NCI-H526 (cell line): Measurements from ENCODE around the gene RBM33.

Experiments used
- DNase-seq, 2 experiments: peaks; one replicate each; lab custom pipeline; 2025; lab: John Stamatoyannopoulos, UW

Gene RBM33

DNA sequence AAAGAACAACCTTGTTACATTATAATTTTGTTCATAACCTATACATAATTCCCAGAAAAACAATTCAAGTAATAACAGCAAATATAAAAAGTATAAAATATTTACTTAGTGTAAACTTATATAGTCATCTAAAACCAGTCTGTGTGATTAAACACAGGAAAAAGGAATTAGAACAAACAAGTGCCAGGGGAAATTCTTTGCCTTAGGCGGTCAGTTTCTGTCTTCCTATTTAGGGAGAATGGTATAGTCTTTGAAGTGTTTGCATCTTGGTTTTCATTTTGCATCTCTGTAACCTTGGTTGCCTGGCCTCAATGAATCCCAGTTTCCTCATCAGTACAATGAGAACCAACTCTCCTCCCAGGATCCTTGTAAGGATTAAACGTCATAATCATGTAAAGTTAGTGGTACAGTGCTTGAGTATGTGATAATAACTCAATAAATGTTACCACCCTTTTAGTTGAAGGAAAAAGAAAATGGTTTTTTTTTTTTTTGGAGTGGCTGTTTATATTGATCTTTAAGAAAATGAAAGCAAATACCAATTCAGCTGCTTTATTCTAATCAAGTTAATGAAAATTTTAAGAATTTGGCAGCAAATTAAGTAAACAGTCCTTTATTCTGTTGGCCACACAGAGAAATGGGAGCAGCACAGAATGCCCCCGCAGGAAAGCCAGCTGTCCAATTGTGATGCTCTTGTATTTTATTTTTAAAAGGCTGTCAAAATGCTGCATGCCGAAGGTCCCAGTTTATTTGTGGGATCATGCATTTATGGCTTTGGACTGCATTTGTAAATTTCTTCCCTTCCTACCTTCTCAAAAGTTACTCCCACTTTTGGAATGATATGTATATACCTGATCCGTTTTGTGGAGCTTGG lies 106.0 kb downstream of the RBM33 start:
- no peak for DNase-seq

DNA sequence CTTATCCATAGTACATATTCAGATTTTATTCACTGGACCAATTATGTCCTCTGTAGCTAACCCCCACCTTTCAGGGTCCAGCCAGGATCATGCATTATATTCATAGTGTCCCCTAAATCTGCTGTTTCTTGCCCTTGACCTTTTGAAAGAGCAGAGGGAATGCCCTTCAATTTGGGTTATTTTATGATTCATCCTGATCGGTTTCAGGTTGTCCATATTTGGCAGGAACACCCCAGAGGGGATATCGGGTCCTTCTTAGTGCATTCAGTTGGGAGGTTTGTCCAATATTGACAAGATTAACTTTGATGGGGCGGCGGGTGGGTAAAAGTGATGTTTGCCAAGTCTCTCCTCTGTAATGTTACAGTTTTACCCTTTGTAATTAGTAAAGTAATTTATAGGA lies 106.9 kb downstream of the RBM33 start:
- no peak for DNase-seq

DNA sequence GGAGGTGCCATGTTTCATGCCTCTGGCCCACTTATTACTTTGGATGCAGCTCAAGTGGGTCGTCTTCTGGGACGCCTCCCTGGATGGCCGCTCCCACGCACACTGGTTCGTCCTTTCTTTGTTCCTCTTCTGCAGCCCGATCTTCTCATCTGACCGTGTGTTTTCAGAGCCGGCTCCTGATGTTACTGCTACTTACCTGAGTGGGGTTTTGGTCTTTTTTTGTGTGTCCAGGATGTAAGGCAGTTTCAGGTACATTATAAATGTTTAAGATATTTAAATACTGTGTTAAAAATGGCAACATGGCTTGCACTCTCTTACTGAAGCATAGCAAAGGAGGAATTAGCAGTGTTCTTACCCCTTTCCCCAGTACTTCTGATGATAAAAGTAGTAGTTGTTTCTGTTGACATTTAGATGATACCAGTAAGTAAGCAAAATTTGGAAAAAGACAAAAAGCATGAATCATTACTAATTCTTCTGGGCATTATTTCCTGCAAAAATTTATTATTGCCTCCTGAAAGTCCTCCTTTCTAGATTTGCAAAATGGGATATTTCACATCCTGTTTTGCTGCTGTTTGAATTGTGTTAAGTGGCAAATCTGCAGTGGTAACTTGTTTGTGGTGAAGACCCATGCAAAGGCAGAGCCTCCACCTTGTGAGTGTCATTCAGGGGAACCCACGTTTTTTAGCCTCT lies 108.4 kb downstream of the RBM33 start:
- DNase-seq: no peak

DNA sequence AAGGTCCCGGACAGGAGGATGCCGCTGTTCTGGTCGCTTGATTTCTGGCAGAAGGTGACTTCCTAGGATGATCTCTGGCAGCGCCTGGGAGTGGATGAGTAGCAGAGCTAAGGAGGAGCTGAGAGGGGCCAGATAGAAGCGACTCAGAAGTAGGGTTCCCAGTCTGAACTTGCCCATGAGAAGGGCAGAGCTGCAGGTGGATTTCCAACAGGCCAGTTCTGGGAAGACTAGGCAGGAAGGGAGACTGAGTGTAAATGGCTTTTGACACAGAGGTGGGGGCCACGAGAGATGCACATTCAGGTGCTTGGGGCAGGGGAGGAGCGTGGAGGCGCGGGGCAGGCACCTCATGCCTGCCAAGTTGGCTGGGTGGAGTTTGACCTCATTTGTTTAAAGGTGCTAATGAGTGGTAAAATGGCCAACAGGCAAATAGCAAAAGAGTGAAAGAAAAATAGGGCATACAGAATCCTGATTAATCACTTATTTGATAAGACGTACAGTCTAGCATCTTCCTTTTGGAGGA lies 109.0 kb downstream of the RBM33 start:
- peak; percentile 72 to 92 for DNase-seq

DNA sequence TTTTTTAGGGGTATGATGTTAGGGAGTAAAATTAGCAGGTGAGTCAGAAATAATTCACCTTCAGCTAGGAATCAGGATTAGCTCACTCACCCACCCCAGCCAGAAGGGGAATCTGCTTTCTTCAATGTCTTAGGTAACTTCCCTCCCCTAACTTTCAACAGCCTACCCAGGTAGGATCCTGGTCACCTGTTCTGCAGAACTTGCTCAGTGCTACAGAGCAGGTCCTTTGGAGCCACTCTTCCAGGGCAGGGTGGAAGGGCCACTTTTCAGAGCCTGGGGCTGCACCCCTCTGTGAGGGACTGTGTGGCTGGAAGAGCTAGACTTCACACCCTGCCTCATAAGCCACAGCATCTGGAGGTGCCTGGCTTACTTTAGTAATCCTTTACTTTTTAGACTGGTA lies 109.7 kb downstream of the RBM33 start:
- DNase-seq: peak in 1 of 2 experiments; percentile 57

DNA sequence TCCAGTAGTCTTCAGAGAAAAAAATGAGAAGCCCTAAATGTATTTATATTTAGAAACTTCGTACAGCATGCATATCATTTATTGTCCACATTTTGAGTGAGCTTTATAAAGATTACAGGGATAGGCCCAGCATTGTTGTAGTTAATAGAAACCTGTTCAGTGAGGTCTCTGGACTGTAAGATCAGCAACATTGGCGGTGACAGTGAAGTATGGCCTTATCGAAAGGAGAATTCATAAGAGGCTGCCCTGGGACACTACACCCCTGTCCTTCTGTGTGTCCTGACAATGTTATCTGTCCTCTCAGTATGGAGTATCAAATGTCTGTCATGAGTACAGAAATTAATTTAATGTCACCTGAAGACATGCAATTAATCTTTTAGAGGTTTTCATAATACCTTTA lies 110.6 kb downstream of the RBM33 start:
- DNase-seq: peak; percentile 22 to 41

DNA sequence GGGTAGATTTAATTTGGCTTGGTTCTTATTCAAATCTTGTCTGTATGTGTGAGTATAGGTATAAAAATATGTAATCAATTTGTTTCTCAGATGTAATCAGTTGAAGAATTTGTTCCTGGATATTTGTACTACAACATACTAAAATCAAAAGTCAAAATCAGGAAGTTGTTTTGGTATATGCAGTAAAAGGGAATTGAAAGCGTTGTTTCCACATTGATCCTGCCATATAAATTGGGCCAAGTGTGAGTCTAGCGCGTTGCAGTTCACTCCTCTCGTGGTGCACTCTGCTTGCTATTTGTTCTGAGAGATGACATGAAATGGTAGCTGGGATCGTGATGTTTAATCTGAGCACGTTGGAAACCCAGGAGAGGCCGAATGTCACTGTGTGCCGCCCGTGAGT lies 111.9 kb downstream of the RBM33 start:
- no peak for DNase-seq

DNA sequence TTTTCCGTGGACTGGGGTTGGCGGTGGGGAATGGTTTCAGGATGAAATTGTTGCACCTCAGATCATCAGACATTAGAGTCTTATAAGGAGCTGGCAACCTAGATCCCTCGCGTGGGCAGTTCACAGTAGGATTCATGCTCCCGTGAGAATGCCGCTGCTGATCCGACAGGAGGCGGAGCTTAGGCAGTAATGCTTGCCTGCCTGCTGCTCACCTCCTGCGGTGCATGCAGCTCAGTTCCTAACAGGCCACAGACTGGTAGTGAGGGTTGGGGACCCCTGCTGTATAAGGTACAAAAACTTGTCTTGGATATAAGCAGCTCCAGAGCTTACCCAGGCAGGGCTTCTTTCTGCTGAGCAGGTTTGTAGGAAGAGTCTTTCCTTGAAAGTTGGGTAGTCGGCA lies 113.9 kb downstream of the RBM33 start:
- DNase-seq: no peak

DNA sequence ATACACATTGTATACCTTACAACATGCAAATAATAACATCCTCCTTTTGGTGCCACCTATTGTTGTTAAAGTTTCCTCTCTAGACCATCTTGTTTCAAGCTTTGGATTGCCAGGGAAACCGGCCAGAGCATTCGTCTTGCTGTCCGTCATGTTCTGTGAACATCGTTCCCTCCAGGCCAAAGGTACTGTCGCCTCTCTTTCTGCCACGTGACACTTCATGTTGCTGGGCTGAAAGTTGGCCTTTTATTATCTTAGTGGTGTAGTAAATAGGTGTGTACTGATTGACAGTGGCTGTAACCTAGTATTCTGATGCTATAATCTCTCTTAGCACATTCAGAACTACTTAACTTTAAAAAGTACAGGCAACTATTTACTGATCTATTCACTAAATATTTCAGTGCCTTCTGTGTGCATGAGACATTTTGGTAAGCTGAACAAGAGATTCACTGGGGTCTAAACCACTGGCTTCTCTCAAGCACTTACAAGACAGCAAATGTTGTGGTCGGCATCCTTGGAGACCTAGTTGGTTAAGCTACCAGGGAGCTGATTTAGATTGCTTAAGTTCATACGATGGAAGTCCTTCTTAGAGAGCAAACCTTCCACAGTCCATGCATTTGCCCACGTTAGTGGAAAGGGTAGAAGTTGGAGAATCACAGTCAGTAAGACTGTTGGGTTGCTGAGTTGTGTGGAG lies 115.4 kb downstream of the RBM33 start:
- no peak for DNase-seq

DNA sequence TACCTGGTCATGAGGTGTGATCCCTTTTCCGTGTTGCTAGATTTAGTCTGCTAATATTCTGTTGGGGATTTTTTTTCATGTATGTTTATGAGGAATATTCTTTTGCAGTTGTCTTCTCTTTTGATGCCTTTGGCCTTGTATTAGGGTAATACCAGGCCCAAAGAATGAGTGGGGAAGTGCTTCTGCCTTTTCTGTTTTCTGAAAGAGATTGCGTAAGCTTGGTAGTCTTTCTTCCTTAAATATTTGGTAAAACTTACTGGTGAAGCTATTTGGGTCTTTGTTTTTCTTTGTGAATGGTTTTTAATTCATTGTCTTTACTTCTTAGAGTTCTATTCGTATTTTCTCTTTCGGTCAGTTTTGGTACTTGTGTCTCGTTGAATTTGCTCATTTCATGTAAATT lies 116.7 kb downstream of the RBM33 start:
- DNase-seq: no peak

DNA sequence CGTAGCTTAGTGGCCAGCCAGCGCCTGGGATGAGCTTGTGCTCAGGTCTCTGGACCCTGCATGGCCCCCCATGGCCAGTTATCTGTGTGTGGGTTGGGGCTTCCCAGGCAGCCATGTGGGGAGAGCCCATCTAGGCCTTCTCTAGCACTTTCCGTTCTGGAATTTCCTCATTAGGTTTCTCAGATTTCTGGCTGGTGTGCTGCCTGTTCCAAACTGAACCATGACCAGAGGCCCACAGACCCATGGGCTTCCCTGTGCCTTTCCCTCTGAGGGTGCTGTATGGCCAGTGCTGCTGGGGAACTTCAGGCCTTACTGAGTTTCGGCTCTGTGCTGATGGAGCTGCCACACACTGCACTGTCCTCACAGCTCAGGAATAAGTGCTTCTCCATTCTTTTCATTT lies 117.6 kb downstream of the RBM33 start:
- DNase-seq: no peak

DNA sequence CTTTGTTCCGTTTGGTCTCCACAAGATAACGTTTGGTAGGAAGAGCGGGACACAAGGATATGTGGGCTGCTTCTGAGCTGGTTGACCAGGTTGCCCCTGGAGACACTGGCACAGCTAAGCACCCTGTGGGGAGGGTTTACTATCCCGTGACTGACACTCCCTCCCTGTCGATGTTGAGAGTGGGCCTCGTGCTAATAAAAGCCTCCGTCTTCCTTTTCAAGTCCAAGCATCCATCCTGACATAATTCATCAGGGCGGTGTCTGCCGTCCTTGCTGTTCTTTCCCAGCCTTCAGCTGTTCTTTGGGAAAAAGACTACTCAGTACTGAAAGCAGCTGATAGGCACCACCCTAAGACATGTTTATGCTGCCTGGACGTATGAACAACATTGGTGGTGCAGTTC lies 118.2 kb downstream of the RBM33 start:
- no peak for DNase-seq

DNA sequence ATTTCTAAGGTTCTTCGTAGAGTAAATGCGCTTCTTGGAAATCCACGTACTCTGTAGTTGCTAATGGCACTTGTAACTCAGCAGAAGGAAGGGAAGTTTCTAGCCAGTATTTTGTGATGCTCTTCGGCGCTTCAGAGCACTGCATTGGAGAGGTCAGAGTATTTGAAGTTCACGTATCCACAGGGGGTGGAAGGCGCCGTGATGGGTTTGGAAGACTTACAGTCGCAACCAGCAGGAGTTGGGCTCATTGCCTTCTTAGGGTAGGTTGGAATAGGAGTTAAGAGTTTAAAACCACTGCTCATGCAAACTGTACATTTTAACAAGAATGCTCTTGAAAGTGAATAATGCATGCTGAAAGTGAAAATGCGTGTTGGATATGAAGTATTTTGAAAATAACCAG lies 118.7 kb downstream of the RBM33 start:
- no peak for DNase-seq

DNA sequence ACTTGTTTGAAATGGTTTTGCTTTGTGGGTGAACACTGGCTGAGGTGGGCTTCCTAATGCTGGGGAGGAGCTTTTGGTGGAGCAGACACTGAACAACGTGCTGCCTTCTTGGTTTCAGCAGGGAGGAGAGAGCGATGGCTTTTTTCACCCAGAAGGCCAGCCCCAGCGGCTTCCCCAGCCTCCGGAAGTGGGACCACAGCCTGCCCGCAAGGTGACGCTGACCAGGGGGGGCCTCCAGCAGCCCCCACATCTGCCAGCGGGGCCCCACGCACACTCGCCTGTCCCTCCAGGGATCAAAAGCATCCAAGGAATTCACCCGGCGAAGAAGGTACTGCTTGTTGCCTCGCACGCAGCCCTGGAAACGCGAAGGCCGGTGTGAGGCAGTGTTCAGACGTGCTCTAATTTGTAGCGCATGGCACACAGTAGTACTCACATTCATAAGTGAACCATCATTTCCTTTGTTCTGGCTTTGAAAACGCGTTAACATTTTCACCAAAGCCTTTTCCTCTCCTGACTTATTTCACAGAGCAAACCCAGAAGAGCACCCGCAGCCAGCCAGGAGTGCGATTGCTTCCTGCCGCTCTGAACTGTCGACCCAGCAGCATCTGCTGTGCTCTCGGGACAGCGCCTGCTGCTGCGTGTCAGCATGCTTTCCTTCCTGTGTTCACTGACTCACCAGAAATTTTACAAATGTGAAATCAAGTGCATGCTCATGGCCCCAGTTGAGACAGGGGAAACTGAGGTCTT lies 119.4 kb downstream of the RBM33 start:
- DNase-seq: no peak

DNA sequence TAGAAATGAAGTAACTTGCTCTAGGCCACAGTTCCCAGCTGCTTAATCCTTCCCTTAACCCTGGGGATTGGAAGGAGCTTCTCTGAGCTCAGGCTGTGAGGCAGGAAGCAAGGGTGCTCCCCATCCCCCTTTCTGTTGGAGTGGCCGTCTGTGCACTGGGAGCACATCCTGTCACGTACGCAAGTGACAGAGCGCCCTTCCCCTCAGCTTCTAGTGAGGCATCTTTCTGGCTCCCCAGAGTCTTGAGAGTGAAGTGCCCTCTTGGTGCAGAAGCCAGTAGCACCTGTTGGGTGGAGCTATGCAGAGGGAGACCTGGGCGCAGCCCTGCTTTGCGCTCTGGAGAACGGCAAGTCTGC lies 120.0 kb downstream of the RBM33 start:
- DNase-seq: no peak

DNA sequence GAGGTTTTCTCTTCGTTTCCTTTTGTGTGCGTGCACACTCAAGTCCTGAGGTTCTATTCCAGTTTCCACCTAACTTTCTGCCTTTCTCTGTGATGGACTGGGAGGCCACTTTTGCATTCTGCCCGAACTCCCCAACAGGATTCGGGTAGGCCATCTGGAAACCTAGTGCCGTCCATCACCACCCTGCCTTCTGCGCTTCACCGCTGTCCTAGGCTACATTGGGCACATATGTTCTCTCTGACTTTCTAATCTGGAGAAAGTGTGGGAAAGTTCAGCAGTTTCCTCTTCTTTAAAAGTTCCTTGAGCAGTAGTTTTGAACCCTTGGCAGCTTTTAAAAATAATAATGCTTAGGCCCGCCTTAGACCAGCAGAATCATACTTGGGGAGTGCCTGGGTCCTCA lies 121.0 kb downstream of the RBM33 start:
- no peak for DNase-seq

DNA sequence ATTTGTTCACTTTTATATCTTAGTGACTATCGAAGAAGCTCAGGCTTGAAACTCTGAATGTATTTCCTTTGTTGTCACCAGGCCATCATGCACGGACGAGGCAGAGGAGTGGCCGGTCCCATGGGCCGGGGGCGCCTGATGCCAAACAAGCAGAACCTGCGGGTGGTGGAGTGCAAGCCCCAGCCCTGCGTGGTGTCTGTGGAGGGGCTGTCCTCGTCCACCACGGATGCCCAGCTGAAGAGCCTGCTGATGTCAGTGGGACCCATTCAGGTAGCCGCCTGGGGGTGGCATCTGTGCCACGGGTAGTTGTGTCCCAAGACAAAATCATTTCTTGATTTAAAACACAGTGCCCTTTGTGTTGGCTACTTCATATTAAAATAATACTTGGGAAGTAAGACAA lies 121.9 kb downstream of the RBM33 start:
- no peak for DNase-seq

DNA sequence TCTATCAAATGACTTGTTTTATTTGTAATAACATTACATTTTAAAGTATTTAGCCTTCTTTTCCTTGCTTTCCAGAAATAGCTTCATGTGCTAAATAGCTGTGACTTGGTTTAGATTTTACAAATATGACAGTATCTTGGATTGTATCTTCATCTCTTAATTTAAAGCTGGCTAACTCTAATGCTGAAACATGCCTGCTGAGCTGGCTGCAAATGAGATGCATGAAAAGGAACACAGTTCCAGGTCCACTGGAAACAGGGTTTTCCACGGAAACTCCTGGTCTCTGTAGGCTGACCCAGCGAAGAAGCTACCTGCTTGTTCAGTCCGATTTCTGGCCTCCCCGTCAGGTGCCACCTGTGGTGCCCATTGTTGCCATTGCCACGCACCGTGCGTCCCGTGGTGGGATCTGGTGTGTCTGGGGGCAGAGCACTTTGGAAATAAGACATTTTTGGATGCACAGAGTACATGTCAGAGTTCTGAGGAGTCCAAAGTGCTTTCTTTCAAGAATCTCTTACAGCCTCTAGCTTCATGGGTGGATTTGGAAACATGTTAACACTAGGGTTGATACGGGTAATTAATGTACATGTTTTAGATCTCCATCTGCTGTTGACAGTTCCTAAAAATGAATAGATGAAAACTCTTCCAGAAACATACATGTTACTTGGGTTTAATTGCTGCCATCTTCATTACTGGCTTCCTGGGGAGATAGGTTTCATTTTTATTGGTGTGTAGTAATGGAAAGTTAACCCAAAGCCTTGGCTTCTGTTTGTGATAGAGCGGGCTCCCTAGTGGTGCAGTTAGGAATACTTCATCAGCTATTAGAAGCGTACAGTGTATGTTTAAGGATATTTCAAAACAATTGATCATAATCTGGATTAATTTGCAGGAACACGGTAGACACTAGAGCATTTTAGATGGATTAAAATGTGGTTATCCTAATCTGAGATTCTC lies 122.8 kb downstream of the RBM33 start:
- DNase-seq: no peak

DNA sequence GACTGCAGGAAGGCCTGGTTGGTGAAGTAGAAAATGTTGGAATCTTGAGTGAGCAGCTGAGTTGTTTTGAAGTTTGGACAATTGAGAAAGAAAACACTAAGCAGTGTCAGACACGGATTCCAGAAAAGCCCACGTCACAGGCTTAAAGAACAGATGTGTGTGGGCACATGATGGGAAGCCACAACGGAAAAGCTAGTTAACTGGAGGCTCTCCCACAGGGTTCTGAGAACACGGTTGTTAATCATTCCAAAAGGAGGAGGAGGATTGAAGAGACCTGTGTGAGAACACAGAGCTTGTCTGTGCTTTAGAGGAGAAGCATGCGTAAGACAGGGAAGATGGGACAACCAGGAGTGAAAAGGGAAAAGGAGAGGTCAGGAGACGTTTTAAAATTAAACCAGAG lies 125.2 kb downstream of the RBM33 start:
- DNase-seq: no peak

DNA sequence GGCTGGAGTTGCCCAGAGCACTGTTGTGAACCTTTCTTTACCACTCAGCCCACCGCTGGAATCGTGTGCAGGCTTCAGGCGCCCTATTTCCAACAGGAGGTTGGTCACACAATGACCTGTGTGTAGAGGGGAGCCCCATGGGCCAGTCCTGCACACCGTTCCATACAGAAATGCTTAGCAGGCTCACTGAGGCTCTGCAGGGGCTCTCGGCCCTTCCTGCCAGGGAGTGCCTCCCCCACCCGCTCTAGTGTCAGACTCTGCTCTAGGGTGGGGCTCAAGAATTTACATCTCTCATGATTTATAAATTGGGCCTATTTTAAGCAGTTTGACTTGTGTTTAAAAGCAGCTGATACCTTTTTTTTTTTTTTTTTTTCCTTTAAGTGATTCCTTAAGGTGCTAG lies 125.8 kb downstream of the RBM33 start:
- no peak for DNase-seq

DNA sequence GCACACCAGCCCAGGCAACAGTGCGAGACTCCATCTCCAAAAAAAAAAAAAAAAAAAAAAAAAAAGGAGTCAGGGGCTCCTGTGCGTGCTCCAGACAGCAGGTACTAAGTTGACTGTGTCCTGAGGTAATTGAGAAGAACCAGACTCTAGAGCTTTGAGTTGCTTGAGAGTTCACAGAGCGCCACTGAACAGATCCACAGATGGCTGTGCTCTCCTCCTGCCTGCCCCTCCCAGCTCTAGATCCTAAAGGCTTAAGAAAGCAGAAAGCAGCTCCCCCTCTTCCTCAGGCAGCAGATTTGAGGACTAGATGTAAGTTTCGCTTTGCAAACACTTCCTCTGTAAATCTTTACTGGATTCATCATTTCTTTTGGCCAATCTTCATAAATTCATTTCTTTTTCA lies 129.1 kb downstream of the RBM33 start:
- no peak for DNase-seq
